Stimulated activated CD8-positive, alpha-beta memory T cell treated with anti-CD3 and anti-CD28 coated beads, Interleukin-4, amount 100 ng/mL, for 48 hours (primary cell): ENCODE data around the gene OR7G1.

Source experiments
- DNase-seq: peaks from one replicate; pipeline ENCODE4 v3.0.0-alpha.2; 2020

OR7G1 gene, protein sequence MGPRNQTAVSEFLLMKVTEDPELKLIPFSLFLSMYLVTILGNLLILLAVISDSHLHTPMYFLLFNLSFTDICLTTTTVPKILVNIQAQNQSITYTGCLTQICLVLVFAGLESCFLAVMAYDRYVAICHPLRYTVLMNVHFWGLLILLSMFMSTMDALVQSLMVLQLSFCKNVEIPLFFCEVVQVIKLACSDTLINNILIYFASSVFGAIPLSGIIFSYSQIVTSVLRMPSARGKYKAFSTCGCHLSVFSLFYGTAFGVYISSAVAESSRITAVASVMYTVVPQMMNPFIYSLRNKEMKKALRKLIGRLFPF

DNA sequence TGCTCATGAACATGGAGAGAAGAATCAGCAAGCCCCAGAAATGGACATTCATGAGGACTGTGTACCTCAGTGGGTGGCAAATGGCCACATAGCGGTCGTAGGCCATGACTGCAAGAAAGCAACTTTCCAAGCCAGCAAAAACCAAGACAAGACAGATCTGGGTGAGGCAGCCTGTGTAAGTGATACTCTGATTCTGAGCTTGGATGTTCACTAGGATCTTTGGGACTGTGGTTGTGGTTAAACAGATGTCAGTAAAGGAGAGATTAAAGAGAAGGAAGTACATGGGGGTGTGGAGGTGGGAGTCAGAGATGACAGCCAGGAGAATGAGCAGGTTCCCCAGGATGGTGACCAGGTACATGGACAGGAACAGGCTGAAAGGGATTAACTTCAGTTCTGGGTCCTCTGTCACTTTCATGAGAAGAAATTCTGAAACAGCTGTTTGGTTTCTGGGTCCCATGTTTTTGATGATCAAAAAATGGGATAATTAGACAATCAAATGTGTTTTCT is at the start of gene OR7G1:
OR7G1 (minus strand) TSS at position 457 of the 507 bp plus-strand sequence; CDS start at position 457, 0 bp downstream.
- no peak for DNase-seq

- DNase-seq, result no peak
These were observed 49.7 kb upstream of the OR7G1 start for GRCh38 chr19:9165261-9165660.

DNA sequence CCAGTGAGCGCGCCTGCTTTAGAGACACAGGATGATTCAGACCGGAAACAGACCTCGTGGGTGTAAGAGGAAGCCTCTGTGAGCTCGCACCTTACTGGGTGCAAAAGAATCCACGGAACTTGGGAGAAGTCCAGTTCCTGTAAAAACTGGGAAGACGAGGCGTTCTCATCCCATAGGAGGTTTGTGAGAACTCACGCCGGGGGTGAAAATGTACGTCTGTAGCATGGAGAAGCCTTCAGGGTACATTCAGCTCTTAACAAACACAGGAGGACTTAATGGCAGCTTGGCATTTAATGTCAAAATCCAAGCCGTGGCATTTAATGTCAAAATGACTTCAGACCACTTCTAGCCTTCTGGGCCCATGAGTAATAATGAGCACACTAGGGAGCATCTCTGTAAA is 45.9 kb upstream of the OR7G1 start:
- no peak for DNase-seq

DNA sequence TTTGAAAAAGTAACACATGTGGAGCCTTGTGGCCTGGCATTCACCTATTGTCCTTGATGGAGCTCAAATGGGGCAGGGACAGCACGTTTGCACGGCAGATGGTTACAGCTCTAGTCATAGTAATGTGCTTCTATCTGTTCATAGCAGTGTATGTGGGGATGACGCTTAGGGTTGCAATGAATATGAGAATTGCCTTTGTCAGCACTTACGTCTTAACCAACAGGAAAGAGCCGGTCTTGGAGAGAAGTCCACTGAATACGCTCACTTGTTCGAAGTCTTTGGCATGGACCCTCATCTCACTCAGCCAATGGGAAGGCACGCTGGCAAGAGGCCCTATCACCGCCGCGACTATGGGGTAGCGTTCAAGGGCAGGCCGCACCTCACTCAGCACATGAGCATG is 44.3 kb upstream of the OR7G1 start:
- DNase-seq, result no peak

DNA sequence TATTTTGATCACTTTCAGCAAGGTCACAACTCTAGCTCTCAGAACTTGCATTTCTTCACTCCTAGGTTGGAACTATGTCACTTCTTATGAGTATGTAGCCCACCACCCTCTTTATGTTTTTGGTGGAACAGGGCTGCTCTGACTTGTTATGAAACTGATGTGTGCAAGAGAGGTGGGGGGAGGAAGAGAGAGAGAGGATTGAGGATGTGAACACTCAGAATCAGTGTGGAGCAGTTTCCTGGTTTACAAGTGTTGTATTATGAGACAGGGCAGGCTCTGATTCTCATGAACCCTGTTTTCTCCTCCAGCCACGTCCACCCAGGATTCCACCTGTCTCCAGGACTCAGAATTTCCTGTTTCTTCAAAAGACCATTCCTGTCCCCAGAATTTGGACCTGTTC is 40.7 kb upstream of the OR7G1 start:
- DNase-seq, result no peak

DNA sequence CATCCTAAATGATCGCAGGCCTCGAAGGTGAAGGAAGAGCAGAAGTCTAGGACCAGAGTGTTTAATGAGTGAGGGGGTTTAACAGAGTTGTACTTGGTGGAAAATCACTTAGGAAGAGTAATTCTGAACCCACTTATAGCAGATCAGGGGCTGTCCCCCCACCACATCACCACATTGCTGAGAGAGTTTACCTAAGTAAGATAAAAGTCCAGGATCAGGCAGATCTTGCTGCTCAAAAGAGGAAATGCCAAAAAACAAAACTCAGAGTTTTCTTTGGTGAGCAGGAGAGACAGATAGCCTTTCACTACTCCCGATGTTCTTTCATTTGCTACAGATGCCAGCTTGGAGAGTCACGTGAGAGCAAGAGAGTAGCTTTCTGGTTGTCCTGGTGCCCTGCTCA is 40.0 kb upstream of the OR7G1 start:
- no peak for DNase-seq

GRCh38 chr19:9151367-9151766 is 35.8 kb upstream of the OR7G1 start:
- no peak for DNase-seq

GRCh38 chr19:9150650-9151049 is 35.1 kb upstream of the OR7G1 start:
- no peak for DNase-seq

DNA sequence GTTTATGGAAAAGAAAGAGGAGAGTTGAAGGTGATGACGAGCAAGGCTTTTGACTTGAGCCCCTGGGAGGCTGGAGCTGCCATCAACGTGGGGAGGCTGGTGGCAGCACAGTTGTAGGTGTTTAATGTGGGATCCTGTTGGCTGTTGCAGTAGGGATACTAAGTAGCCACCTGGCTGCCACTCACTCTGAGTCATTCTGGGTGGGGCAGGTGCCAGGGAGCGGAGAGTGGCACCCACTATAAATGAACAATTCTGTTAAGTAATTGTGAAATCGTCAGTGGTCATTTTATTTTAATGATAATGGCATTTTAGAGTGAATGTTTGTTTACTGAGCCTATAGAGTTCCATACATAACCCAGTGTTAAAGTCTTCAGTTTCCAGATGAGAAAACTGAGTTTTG is 34.4 kb upstream of the OR7G1 start:
- no peak for DNase-seq

- DNase-seq, result no peak
These were observed 33.1 kb upstream of the OR7G1 start for GRCh38 chr19:9148697-9149096.

GRCh38 chr19:9146882-9147281 is 31.3 kb upstream of the OR7G1 start:
- DNase-seq, result no peak

DNA sequence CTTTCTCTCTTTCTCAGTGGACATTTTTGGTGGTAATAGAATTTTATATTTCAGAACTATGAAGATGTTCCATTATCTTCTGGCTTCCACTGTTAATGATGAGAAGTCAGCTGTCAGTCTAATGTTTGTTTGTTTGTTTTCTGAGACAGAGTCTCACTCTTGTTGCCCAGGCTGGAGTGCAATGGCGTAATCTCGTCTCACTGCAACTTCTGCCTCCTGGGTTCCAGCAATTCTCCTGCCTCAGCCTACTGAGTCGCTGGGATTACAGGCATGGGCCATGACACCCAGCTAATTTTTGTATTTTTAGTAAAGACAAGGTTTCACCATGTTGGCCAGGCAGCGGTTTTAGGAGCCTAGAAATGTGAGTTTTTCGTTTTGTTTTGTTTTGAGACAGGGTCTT is 29.4 kb upstream of the OR7G1 start:
- DNase-seq, result no peak

- peak; percentile 91 for DNase-seq
These were observed 24.8 kb upstream of the OR7G1 start, which contains the start of gene ZNF317 for GRCh38 chr19:9140159-9140874. ZNF317 (plus strand) TSS chr19:9140397; CDS start chr19:9156017, 15,620 bp downstream.

- no peak for DNase-seq
These were observed 24.1 kb upstream of the OR7G1 start for GRCh38 chr19:9139609-9140158.

DNA sequence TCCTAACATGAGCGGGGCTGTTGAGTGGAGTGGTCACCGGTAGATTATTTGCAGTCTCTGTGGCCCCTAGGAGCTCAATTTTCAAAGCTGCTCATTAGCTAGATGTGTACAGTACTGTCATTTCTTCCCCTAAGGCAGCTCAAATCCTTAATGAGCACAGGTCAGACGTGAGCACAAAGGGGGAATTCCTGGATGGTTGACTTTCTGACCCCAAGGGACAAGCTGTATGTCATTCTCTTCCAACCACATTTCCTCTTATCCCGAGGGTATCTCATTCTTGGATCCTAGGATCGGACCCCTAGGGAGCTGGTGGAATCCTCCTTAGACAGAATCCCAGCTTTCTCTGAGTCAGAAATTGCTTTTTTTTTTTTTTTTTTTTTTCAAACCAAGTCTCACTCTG is 16.9 kb upstream of the OR7G1 start:
- DNase-seq, result no peak

DNA sequence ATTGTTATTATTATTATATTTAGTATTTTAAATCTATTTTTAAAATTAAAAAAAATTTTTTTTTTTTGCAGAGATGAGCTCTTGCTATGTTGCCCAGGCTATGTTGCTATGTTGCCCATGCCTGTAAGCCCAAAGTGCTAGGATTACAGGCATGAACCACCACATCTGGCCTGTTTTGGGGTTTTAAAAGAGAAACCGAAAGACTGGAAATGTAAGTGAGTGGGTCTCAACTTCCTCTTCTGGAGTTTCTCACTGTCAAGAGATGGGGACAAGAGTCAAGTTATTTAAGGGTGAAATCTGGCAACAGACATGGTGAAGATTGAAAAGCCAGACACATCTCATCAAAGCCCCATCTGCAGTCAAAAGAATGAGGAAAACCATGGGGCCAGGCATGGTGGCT is 15.4 kb upstream of the OR7G1 start:
- DNase-seq, result no peak

- DNase-seq, result no peak
These were observed 12.6 kb upstream of the OR7G1 start for GRCh38 chr19:9128171-9128570.

DNA sequence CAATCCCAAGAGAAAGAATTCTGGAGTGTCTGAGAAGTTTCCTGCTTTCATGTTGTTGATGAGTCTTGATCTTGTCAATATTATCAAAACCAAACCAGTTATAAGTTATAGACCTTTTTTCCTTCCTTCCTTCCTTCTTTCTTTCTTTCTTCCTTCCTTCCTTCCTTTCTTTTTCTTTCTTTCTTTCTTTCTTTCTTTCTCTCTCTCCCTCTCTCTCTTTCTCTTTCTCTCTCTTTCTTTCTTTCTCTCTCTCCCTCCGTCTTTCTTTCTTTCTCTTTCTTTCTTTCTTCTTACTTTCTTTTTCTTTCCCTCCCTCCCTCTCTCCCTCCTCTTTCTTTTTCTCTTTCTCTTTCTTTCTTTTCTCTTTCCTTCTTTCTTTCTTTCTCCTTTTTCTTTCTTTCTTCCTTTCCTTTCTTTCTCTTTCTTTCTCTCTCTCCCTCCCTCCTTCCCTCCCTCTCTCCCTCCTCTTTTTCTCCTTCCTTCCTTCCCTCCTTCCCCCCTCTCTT is 11.4 kb upstream of the OR7G1 start, which contains the start of gene OR7G3:
OR7G3 (minus strand) TSS at position 51 of the 506 bp plus-strand sequence; CDS start at position 51, 0 bp downstream.
- DNase-seq, result no peak

DNA sequence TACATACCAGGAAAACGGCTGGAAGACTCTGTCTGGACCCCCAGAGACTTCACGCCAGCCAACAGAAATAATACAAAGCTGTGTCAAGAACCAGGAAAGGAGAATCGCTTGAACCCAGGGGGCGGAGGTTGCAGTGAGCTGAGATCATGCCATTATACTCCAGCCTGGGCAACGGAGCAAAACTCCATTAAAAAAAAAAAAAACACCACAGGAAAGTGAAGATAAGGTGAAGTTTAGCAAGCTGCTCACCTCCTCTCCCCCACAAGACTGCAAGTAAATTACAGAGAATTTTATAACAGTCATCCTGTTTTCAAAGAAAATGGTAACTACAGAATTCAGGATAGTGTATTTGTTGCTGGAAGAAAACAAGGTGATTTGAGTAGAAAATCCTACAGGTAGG is 984 bp upstream of the OR7G1 start:
- no peak for DNase-seq

- no peak for DNase-seq
These were observed 5.6 kb downstream of the OR7G1 start for GRCh38 chr19:9109959-9110358.

DNA sequence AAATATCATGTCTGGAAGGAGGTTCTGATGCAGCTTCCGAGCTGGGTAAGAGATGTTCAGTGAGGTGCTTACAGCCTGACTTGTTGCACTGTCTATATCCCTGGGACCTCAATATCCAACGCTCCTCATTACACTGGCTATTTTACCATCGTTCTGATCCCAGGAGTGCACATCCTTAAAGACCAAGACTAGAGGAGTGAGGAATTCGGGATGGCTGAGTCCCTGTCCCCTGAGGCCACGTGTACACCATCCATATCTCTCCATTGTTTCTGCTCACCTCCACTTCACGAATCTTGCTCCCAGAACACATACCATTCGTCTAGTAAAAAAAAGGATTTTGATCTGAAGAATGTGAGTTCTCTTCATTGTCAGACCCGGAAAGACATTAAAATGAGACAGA is 8.2 kb downstream of the OR7G1 start, which contains the start of gene OR7G2:
OR7G2 (minus strand) TSS at position 101 of the 400 bp plus-strand sequence. CDS start 4,232 bp downstream, outside the sequence.
- no peak for DNase-seq

- no peak for DNase-seq
These were observed 28.8 kb downstream of the OR7G1 start, which contains the start of gene OR1M1 for GRCh38 chr19:9086761-9087160. OR1M1 (plus strand) TSS chr19:9087061; CDS start chr19:9093245, 6,184 bp downstream.

- DNase-seq, result no peak
These were observed 36.9 kb downstream of the OR7G1 start for GRCh38 chr19:9078651-9079050.
